ENCODE results near the gene OGFOD3. TPM values are rescaled to one million over a fixed set of nuclear protein-coding genes. Genes with fewer than 3 reads are reported as not detected.
"Not testable (repeated sequence)": the region's sequence is repeated elsewhere in the genome, so short reads cannot be mapped to it uniquely, and the experiment has no call there.

The OGFOD3 gene
- polyA plus RNA-seq, 6 donors from 2014 or later: 22.8 to 31.6 (median 26.1) TPM

DNA sequence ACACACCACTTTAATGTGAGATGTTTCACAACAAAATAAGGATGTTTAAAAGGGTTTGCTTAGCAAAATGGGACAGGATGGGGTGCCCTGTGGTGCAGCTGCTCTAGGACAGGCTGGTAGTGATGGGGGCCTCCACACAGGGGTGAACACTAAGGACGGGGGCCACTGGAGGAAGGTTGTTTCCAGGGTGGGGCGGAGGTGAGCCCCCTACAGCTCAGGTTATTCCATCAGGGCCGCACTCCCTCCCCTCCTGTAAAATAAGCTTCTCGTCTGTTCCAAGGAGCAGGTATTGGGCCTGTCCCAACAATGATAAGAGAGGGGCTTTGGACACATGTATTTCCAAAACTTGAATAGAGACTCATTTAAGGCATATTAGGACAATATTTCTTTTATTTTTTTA lies 2.1 kb downstream of the OGFOD3 start:
- no peak for ATAC-seq (ENCODE audit: low read depth in 2 of 2)
- no peak overlapping the region for H3K27ac Mint-ChIP-seq
- no peaks in the 10 kb centered on the region for H3K27me3 Mint-ChIP-seq
- peak overlapping the region in 2 of 8 donors; percentile 12 to 56 for H3K4me3 Mint-ChIP-seq
- no peaks in the 10 kb centered on the region for H3K9me3 Mint-ChIP-seq
- H3K36me3 Mint-ChIP-seq: peaks cover 5% of the 10 kb centered on the region in 2 donors
- peaks cover 28 to 38% (median 29%) of the 10 kb centered on the region in 3 donors for H3K4me1 Mint-ChIP-seq
- DNase-seq: no peak

DNA sequence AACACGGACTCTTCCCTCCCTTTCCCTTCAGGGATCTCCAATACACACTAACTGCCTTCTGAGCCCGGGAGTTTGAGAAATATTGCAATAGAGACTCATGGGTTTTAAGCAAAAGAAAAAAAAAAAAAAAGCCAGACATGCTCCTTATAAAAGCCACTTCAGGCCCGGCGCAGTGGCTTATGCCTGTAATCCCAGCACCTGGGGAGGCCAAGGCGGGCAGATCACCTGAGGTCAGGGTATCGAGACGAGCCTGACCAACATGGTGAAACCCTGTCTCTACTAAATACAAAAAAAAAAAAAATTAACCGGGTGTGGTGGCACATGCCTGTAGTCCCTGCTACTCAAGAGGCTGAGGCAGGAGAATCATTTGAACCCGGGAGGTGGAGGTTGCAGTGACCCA lies 2.6 kb downstream of the OGFOD3 start:
- H3K4me1 Mint-ChIP-seq: peaks cover 24 to 33% (median 29%) of the 10 kb centered on the region in 3 donors
- no peaks in the 10 kb centered on the region for H3K27me3 Mint-ChIP-seq
- peak overlapping the region in 4 of 6 donors; percentile 41 to 92 (median 58) for H3K27ac Mint-ChIP-seq
- no peaks in the 10 kb centered on the region for H3K9me3 Mint-ChIP-seq
- DNase-seq (no peak), ATAC-seq (ENCODE audit: low read depth in 2 of 2) (no peak)
- H3K4me3 Mint-ChIP-seq: peak overlapping the region in 1 of 8 donors; percentile 12
- peaks cover 0 to 5% of the 10 kb centered on the region in 2 donors for H3K36me3 Mint-ChIP-seq

DNA sequence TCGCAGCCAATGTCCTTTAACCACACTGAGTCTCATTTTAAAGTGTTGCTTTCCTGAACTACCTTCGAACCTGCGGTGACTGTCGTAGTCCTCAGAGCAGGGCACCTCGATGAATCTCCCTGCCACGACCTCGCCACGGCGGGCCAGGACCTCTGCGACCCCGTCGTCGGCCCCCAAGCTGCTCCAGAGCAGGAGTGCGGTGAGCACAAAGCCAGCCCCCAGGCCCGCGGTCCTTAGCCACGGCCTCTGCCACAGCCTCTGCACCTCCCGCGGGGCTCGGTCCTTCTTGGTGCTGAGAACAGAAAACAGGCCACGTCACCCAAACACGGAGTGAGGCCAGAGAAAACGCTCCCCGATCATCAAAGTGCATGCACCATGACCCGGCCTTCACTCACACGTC lies 3.0 kb downstream of the OGFOD3 start:
- peaks cover 22 to 32% (median 29%) of the 10 kb centered on the region in 3 donors for H3K4me1 Mint-ChIP-seq
- DNase-seq: no peak
- peaks cover 0 to 5% of the 10 kb centered on the region in 2 donors for H3K36me3 Mint-ChIP-seq
- H3K9me3 Mint-ChIP-seq: no peaks in the 10 kb centered on the region
- H3K27me3 Mint-ChIP-seq: no peaks in the 10 kb centered on the region
- no peak for ATAC-seq (ENCODE audit: low read depth in 2 of 2)
- H3K27ac Mint-ChIP-seq: peak overlapping the region in 3 of 6 donors; percentile 41 to 92 (median 60)
- H3K4me3 Mint-ChIP-seq: peak overlapping the region in 2 of 8 donors; percentile 12 to 19

DNA sequence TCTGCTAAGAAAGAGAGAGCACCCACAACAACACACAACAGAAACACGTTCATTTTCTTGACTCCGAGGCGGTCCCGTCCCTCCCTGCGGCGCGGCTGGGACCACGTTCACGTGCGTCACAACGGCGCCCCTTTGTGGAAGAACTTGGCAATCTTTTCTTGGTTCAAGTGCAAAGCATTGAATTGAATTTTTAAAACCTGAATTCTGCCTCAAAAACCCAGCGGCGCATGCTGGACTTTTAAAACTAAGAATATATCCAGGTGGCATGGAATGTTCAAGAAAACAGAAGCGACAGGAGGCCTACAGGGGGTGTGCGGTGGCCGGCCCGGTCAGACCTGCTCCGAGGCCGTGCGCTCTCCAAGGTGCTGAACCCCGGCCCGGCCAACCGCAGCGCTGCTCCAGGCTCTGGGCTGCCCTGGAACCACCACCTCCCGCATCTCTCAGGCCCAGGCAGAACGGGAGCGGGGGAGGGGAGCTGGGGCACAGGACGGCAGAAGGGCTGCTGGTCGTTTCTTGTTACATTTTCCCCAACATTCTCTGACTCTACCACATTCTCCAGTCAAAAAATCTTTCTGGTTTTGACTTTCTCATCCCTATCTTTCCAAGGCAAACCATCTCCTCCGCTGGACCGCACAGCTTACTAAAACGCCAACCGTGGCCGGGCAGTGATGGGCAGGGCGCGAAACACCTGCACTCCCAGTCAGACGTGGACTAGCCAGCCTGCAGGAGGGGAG lies 3.7 kb downstream of the OGFOD3 start:
- DNase-seq (peak; percentile 60), ATAC-seq (ENCODE audit: low read depth in 2 of 2) (peak; percentile 15 to 20)
- Mint-ChIP-seq H3K9me3 (no peaks in the 10 kb centered on the region), H3K36me3 (peaks cover 0 to 5% of the 10 kb centered on the region in 2 donors), H3K27ac (peak overlapping the region in 1 of 6 donors; percentile 60), H3K4me3 (peak overlapping the region in 4 of 8 donors; percentile 2 to 19 (median 14)), H3K4me1 (peaks cover 17 to 27% (median 23%) of the 10 kb centered on the region in 3 donors), H3K27me3 (no peaks in the 10 kb centered on the region)

DNA sequence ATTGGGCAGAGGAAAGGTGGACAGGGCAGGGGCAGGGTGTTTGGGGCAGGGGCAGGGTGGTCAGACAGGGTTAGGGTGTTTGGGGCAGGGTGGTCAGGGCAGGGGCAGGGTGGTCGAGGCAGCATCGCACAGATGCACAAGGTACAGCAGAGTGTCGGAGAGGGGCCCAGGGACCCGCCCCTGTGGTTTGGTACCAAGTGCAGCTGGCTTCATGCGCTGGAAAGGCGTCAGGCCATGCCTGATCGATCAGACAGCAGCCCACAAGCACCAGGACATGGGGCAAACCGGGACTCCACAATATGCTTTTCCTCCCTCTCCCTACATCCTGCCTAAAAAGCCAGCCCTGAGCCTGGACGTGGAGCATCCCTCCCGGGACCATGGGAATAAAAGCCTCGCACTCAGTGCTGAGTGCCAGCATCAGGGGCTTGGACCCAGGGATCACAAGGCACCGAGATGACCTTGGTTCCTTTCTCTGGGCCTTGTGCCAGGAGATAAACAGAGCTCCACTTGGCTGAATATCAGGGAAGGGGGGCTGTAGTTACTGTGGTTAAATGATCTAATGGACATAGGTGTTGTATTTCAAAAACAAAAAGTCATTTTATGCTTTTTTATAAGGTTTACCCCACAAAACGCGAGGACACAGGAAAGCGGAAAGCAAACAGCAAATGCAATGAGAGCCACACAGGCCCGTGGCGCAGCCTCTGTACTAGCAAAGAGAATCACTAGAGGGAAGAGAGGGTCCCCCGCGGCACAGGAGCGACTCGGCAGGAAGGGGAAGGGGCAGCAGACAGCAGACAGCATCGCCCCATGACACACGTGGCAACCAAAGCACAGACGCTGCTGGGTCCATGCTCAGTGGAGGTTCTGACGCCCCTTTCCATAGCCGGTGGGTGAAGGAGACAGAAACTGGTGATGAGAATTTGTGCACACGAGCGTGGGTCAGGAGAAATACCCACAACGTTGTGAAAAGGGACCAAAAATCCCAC lies 5.6 kb downstream of the OGFOD3 start:
- peak overlapping the region in 2 of 6 donors; percentile 64 to 88 for H3K27ac Mint-ChIP-seq
- DNase-seq (no peak), ATAC-seq (ENCODE audit: low read depth in 2 of 2) (no peak)
- H3K27me3 Mint-ChIP-seq: no peaks in the 10 kb centered on the region
- no peaks in the 10 kb centered on the region for H3K9me3 Mint-ChIP-seq
- H3K4me1 Mint-ChIP-seq: peaks cover 17 to 34% (median 20%) of the 10 kb centered on the region in 3 donors
- peak overlapping the region in 2 of 8 donors; percentile 33 to 70 for H3K4me3 Mint-ChIP-seq
- peaks cover 0 to 5% of the 10 kb centered on the region in 2 donors for H3K36me3 Mint-ChIP-seq

DNA sequence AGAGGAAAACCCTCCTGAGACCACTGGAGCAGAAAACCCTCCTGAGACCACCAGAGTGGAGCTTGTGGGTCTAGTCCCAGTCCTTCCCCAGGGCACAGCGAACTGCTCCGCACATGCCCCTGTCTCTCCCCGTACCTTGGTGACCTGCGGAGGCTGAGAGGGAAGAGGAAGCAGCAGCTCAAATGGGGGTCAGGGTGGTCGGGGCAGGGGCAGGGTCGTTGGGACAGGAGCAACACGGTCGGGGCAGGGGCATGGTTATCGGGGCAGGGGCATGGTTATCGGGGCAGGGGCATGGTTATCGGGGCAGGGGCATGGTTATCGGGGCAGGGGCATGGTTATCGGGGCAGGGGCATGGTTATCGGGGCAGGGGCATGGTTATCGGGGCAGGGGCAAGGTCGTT lies 6.3 kb downstream of the OGFOD3 start:
- H3K27ac Mint-ChIP-seq; H3K36me3 Mint-ChIP-seq; DNase-seq; H3K27me3 Mint-ChIP-seq; ATAC-seq (ENCODE audit: low read depth in 2 of 2); H3K9me3 Mint-ChIP-seq; H3K4me3 Mint-ChIP-seq: not testable (repeated sequence)
- H3K4me1 Mint-ChIP-seq: peaks cover 17 to 40% (median 28%) of the 10 kb centered on the region in 3 donors

DNA sequence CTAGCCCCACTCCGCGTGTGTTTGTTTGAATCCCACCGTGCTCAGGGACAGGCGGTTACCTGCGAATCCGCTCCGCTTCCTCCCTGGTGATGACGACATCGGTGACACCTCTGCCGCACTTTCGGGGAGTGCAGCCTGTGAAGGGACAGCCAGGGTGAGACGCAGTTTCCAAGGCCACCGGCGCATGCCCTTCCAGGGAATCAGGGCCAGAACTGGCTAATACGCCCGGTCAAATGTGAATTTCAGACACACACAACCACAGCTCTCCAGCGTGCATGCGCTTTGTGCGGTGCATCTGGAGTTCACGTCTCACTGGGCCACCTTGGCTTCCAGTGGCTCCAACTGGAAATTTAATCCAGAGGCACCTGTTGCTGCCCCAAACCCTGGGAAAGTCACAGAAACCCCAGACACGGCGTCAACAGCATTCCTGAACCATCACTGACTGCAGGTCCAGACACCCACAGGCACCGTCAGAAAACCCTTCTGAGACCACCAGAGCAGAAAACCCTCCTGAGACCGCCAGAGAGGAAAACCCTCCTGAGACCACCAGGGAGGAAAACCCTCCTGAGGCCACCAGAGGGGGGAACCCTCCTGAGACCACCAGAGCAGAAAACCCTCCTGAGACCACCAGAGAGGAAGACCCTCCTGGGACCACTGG lies 6.9 kb downstream of the OGFOD3 start:
- no peaks in the 10 kb centered on the region for H3K27me3 Mint-ChIP-seq
- peaks cover 17 to 40% (median 28%) of the 10 kb centered on the region in 3 donors for H3K4me1 Mint-ChIP-seq
- H3K4me3 Mint-ChIP-seq: no peak overlapping the region
- ATAC-seq (ENCODE audit: low read depth in 2 of 2): no peak
- H3K9me3 Mint-ChIP-seq: no peaks in the 10 kb centered on the region
- no peak for DNase-seq
- H3K27ac Mint-ChIP-seq: no peak overlapping the region
- H3K36me3 Mint-ChIP-seq: peaks cover 0 to 5% of the 10 kb centered on the region in 2 donors

DNA sequence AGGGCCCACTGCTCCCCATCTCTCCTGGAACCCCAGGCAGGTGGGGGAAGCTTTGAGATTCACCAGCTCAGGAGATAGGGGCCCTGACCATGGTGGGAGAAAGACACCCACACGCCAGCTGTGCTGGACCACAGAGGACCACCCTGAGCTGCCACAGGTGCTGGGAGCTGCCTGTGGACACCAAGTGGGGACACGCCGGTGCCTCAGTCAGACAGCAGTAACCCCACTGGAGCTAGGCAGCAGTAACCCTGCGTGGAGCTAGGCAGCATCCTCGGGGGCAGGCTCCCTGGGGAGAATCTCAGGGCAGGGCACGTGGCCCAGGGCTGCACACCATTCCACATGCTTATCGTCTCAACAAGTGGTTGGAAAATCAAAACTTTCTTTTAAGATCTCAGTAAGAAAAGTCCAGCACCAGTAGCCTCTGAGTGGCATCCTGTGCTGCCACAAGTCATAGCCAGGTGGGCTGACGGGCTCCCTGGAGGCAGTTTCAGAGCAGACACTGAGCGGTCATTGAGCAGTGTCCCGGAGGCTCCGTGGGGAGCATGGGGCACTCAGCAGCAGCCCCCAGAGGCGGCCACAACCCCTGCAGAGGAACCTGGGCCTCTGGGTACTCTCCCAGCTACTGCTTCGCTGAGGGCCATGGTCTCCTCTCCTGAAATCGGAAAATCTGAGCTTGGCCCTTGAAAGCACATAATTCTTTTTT lies 8.2 kb downstream of the OGFOD3 start:
- H3K4me3 Mint-ChIP-seq: no peak overlapping the region
- no peak for ATAC-seq (ENCODE audit: low read depth in 2 of 2)
- no peaks in the 10 kb centered on the region for H3K27me3 Mint-ChIP-seq
- H3K9me3 Mint-ChIP-seq: no peaks in the 10 kb centered on the region
- no peak for DNase-seq
- H3K4me1 Mint-ChIP-seq: peaks cover 15 to 34% (median 24%) of the 10 kb centered on the region in 3 donors
- H3K27ac Mint-ChIP-seq: no peak overlapping the region
- H3K36me3 Mint-ChIP-seq: peaks cover 0 to 5% of the 10 kb centered on the region in 2 donors

DNA sequence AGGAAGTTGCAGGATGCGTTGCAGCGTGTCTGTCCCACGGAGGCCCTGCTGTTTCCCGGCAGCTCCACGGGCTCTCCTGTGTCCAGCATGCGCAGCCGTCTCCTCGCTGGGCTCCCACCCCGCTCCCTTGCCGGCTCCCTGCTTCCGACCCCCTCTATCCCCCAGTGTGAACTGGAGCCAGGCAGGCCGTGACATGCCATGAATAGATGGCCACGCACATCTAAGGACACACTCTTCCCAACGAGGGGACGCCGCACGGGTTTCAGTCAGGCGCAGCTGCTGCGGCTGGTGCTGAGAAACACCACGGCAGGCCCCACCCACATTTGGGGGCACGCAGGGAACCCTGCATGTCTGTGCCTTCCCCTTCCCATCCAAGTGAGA lies 9.5 kb downstream of the OGFOD3 start:
- DNase-seq: no peak
- no peaks in the 10 kb centered on the region for H3K27me3 Mint-ChIP-seq
- H3K27ac Mint-ChIP-seq: no peak overlapping the region

DNA sequence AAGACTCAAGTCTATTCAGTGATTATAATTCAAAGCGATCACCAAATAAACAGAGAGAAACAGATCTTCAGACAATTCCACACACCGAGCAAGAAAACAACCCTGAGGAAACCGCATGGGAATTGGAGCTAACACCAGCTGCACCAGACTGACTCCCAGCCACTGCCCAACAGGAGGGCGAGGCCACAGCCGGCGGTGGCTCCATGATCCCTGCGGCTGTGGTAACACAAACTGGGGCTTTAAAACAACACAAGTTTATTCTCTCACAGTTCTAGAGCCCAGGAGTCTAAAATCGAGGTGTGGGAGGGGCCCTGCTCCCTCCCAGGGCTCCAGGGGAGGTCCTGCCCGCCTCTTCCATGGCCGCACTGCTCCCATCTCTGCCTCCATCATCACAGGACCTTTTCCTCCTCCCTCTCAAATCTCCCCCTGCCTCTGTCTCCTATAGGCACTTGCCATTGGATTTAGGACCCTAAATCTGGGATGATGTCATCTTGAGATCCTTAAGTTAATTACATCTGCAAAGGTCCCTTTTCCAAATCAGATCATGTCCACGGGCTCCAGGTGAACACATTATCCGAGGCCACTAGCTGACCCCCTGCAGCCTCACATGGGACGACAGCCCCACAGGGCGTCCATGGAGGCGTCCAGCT lies 10.0 kb downstream of the OGFOD3 start:
- H3K27me3 Mint-ChIP-seq: no peaks in the 10 kb centered on the region
- no peaks in the 10 kb centered on the region for H3K9me3 Mint-ChIP-seq
- peaks cover 0 to 7% of the 10 kb centered on the region in 2 donors for H3K36me3 Mint-ChIP-seq
- peak overlapping the region in 2 of 6 donors; percentile 52 to 56 for H3K27ac Mint-ChIP-seq
- H3K4me1 Mint-ChIP-seq: peaks cover 8 to 22% (median 14%) of the 10 kb centered on the region in 3 donors
- no peak for DNase-seq
- ATAC-seq (ENCODE audit: low read depth in 2 of 2): no peak
- H3K4me3 Mint-ChIP-seq: no peak overlapping the region

More for the DNA sequence above, 9.5 kb downstream of the OGFOD3 start:
- Mint-ChIP-seq H3K36me3 (peaks cover 0 to 2% of the 10 kb centered on the region in 2 donors), H3K9me3 (no peaks in the 10 kb centered on the region), H3K4me3 (peak overlapping the region in 1 of 8 donors; percentile 29), H3K4me1 (peaks cover 8 to 22% (median 14%) of the 10 kb centered on the region in 3 donors)
- no peak for ATAC-seq (ENCODE audit: low read depth in 2 of 2)

DNA sequence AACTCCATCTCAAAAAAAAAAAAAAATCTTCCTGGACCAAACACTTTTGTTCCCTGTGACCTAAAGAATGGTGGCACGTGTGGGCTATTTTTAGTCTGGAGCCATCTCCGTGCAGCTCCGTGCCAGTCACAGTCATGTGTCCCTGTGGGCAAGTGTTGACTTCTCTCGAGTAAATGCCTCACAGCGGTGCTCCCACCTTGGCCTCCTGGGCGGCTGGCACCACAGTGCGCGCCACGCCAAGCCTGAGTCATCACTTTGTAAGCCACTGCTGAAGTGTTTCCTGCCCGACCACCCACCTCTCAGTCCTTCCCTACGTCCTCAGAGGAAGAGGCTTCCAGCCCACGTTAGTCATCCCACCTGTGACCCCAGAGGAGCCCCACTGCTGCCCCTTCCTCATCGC lies 11.1 kb downstream of the OGFOD3 start:
- Mint-ChIP-seq H3K4me1 (peaks cover 4 to 16% (median 14%) of the 10 kb centered on the region in 3 donors), H3K27me3 (no peaks in the 10 kb centered on the region), H3K27ac (no peak overlapping the region), H3K36me3 (peaks cover 0 to 7% of the 10 kb centered on the region in 2 donors), H3K9me3 (no peaks in the 10 kb centered on the region), H3K4me3 (peak overlapping the region in 1 of 8 donors; percentile 41)
- ATAC-seq (ENCODE audit: low read depth in 2 of 2) (no peak), DNase-seq (no peak)

DNA sequence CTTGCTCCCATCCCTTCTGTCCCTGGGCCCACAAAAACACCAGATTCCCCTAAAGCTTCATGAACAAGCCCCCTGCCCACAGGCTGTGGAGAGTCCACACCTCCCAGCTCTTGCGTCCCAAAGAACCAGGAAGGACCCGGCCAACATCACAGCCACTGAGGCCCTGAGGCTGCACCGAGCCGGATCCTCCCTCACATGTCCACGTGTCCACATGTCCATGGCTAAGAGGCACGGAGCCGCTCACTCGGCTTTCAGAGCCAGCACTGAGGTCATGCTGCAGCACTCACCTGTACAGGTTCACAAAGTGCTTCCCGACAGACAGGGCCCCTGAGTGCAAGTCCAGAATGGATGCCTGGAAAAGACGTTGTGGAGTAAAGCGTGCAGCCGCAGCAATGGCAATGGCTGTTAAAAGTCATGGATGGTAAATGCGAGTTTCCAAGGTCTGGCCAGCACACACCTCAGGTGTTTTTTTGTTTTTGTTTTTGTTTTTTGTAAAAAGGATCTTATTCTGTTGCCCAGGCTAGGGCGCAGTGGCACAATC lies 12.2 kb downstream of the OGFOD3 start:
- ATAC-seq (ENCODE audit: low read depth in 2 of 2): no peak
- H3K36me3 Mint-ChIP-seq: peaks cover 0 to 7% of the 10 kb centered on the region in 2 donors
- H3K4me3 Mint-ChIP-seq: no peak overlapping the region

More for the DNA sequence above, 12.2 kb downstream of the OGFOD3 start:
- H3K9me3 Mint-ChIP-seq: no peaks in the 10 kb centered on the region
- DNase-seq: no peak
- peaks cover 4 to 17% (median 16%) of the 10 kb centered on the region in 3 donors for H3K4me1 Mint-ChIP-seq
- no peaks in the 10 kb centered on the region for H3K27me3 Mint-ChIP-seq
- no peak overlapping the region for H3K27ac Mint-ChIP-seq

All from naive B cell (primary cell).